ENCODE results near the gene PAPPA2.
"Not testable (repeated sequence)": the region's sequence is repeated elsewhere in the genome, so short reads cannot be mapped to it uniquely, and the experiment has no call there.

The PAPPA2 gene

DNA sequence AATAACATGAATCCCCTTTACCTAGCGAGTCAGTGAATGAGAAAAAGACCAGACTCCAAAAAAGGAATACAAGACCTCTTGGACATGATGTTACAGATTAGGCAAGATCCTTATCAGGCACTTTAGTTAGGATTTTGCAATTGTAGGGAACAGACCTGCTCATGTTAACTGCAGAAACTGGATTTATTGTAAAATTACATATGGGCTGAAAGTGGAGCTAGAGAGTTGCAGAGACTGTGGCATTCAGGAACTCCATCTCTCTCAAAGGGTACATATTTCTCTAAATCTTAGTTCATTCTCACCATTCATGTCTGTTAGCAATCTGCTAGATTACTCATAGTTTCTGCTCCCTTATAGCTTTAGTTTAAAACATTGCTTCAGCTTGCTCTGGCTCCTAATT, 142.2 kb downstream of the PAPPA2 start:
- DNase-seq: no peak

DNA sequence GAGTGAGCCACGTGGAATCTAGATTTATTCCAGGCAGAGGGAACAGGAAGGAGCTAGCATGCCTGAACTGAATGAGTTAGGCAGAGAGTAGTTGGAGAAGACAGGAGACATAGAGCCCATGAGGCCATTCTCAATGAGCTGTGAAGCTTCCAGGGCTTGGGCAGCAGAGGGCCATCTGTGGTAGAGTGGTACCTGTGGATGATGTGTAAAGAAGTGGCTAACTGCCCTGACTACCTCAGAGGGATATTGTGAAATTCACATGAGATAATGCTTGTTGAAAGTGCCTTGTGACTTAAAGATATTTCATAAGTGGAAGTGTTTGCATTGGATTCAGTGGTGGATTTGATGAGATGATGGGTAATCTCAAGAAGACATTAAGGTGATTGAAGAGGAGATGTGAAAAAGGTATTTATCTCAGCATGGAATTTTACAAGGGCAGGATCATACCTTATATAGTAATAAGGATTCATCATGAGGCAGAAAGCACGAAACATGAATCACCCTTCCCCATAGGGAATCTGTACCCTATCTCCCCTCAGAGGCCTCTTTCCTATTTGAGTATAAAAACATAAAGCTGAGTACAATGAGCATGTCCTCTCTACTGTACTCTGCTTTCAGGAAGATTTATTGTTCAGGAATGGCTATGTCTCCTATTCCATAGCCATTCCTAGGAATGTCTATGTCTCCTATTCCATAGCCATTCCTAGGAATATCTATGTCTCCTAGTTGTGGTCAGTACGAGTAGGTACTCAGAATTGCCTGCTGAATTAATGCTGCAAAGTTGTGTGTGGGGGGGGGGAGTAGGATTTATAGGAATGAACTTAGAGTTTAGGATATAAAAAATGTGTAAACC, 146.8 kb downstream of the PAPPA2 start:
- DNase-seq: no peak

DNA sequence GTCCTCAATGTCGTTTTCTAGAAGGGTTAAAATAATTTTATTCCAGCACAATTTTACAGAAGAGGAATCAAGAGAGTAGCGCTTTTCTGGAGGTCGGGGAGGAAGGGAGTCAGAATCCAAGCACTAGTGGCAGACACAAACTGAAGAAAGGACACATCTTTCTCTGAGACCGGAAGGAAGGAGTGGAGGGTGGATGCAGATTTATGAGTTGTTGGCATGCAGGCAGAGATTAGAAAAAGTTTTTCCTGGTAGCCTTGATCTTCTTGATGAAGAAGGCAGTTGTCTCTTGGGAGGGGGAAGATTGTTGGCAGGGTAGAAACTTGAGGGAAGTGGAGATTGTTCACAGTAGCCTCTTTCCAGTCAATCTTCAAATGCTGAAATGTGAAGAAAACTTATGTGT, 149.8 kb downstream of the PAPPA2 start:
- no peak for DNase-seq

DNA sequence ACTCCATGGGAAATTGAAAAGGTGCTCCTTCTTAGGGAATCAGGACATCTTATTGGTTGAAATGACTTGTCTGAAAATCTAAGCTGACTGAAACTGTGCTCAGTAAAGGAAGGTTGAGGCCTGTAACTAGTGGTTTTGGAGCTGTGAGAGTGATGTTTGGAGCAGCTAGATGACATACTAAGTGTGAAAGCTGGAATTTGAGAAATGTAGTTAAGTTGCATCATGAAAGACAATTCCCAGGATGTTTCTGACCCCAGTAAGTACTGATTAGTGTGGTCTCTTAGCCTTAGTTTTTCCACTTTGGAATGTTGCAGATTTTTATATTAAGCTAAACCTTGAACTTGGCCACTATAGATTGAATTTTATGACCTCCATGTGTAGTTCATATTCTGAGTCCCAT, 154.9 kb downstream of the PAPPA2 start:
- DNase-seq: no peak

DNA sequence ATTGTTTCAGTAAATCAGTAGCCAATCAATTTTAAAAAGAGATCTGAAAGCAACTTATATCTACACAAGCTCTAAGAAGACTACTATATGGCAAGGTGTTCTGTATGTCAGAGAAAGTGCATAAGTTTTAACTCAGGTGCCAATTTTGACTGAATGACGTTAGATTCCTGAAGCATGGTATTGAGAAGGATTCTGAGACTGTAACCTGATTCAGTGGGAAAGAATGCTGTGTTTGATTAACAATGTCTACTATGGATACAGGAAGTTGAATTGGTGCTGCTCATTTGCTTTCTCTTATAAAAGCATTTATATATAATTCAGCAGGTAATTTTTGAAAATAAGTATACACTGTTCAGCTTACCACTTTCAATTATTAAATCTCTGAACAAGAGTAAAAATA, 156.3 kb downstream of the PAPPA2 start:
- no peak for DNase-seq

DNA sequence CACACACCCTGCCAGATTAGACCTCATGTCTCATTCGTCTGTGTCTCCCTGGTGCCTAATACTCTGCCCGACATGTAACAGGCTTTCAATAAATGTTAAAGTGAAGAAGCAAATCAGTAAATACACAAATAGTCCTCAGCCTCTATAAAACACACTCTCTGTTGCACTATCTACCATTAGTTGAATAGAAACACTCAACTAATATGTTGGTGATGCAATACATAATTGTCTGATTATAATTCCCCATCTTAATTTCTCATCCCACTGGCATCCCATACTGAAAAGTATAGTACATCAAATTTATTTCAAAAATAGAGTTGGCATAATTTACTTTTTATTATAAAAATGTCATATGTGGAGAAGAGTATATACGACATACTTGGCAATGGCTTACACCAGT, 162.4 kb downstream of the PAPPA2 start:
- no peak for DNase-seq

DNA sequence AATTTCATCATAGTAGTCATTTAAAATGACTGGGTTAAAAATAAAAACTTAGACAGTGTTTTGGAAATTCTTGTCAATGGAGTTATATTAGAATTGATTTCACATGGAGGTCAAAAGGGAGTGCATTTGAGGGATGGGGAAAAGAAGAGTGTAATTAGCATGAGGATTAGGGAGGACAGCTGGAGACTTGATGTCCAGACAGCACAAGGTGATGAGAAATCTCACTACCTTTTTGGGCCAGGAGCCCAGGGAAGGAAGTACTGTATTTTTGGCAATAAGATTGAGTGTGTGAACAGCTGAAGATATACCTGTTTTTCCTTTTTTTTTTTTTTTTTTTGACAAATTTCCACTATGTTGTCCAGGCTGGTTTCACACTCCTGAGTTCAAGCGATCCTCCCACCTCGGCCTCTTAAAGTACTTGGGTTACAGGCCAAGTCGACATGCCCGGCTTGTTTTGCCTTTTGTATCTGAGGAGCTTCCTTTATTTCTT, 163.6 kb downstream of the PAPPA2 start:
- DNase-seq: no peak

DNA sequence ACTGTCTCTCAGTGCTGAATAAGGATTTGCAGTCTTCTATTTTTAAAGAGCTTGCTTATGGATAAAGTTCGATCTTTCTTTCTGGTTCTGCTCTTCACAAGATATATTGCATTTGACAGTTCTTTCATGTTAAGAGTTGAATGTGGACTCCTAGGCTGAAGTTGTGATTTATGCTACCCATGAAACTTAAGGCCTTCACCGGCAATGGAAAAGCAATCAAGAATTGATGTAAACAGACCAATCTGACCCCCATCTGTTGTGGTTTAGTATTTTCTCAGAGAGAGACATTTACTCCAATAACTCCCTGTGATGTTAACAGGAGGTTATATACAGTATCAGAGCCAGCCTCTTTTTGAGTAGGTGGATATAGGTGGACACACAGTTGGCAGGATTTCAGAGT, 165.8 kb downstream of the PAPPA2 start:
- DNase-seq: peak; percentile 10

DNA sequence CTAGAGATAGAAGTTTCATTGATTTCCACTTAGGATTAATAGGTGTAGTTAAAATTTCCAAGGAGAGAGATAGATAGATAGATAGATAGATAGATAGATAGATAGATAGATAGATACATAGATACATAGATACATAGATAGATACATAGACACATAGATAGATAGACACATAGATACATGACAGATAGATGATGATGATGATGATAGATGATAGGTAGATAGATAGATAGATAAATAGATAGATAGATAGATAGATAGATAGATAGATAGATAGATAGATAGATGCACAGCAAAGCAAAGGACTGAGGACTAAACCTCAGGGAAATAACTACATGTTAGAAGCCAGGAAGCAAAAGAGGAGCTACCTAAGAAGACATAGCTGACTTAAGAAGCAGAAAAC, 171.8 kb downstream of the PAPPA2 start:
- not testable (repeated sequence) for DNase-seq

DNA sequence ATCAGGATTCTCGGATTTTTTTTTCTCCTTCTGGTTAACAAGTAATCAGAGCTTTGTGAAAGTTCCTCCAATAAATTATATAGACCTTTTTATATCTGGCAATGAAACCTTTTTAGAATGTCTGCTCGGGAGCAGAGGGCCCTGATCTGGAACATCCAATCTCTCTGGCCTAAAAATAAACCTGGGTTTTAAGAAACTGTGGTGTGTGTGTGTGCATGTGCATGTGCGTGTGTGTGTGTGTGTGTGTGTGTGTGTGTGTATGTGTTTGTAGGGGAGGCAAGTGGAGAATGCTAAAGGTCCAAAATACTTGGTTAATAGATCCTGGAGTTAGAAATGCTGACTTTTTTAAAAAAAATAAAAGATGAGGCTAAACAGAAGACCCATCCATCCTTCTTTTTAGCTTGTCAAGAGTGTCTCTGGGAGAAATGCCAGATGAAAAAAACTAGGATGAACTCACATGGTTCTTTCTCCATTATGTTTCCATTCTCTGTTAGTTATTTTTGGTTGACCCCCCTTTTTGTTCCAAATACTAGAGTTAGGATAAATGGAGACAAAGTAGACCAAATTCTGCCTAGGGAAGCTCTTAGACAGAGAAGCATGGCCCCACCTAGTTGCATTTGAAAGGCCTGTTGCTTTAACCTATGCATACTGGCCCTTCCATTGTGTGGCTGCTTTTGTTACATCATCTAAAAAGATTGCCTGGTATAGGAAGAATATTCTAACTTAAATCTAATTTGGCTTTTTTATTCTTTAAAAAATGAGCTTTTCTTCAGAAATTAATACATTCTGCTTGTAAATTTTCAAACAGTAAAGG, 175.9 kb downstream of the PAPPA2 start:
- no peak for DNase-seq

DNA sequence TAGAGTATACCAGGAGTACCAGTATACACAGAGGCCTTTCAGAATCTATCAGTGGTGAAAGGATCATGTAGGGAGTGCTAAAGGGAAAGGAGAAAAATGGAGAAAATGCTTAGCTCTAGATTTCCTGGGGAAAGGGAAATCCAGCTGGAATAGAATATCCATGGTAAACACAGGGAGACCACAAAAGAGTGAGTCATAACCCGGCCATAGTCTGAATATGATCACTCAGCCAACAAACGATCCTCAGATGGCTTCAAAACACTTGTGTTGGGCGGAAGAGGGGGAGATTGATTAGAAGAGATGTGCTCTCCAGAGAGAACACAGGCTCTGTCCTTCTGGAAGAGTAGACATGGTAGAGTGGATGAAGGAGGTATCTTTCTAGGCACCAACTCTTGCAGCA, 180.6 kb downstream of the PAPPA2 start:
- DNase-seq: no peak

DNA sequence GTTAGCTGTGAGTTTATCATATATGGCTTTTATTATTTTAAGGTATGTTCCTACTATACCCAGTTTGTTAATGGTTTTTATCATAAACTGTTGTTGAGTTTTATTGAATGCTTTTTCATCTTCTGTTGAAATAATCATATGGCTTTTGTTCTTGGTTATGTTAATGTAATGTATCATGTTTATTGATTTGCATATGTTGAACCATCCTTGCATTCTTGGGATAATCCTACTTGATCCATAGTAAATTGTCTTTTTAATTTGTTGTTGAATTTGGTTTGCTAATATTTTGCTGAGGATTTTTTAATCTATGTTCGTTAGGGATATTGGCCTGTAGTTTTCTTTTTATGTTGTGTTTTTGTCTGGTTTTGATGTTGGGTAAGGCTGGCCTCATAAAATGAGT, 185.6 kb downstream of the PAPPA2 start:
- DNase-seq: no peak

DNA sequence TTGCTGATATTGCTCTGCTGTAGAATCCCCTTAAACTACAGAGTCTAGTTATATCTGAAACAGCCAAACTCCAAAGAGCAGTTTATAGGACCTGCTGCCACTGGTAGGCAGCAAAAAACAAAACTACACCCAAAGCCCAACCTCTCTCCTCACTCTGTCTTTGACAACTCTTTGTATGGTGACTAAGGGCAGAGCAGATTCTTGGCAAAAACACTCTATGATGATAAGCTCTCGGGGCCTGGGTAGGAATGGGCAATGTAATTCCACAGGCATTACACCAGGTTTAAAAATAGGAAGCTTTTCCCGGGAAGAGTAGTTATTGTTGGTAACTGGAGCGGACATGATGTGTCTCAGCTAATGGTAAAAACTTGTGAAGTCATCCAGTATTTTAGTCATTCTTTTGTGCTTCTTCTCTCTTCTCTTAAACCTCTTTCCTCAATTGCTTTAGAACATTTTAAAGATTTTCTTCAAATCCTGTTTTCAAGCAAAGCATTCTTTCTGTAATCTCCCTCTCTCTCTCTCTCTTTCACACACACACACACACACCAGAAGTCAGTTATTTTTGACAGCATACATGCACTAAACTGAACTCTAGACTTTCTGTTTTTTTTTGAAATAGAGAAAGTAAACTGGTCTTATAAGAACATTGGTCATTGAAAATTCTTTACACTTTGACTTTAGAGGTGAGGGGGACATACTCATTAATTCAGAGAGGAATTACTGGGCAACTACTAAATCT, 193.5 kb downstream of the PAPPA2 start:
- peak; percentile 3 for DNase-seq

DNA sequence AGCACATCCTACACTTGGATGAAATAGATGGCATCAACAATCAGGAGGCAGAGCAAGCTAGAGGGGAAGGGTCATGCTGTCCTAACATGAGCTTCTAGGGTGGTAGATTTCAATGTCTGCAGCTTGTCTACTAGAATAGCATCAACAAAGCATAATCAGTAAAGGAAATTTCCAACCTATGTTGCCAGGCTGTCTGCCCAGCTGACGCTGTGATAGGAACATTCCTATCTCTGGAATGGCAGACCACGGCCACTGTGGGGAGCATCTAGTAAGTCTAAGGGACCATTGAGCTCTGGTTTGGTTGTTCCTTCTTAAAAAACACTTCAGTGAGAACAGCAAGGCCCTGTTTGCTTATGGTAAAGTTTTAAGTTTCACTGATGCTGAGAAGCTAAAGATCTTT, 206.8 kb downstream of the PAPPA2 start:
- DNase-seq: no peak

DNA sequence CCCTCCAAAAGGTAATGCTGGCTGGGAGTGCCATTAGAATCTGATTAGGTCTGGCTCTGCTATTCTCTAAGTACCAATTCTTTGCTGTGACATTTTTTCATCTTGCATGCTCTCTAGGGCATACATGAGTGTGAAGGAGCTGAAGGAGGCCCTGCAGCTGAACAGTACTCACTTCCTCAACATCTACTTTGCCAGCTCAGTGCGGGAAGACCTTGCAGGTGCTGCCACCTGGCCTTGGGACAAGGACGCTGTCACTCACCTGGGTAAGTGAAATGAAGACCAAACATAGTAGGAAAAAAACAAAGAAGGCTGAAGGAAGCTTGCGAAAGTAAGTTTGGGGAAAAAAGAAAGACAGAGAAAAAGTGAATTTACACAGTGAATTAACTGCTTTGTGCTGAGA, 207.9 kb downstream of the PAPPA2 start:
- no peak for DNase-seq

DNA sequence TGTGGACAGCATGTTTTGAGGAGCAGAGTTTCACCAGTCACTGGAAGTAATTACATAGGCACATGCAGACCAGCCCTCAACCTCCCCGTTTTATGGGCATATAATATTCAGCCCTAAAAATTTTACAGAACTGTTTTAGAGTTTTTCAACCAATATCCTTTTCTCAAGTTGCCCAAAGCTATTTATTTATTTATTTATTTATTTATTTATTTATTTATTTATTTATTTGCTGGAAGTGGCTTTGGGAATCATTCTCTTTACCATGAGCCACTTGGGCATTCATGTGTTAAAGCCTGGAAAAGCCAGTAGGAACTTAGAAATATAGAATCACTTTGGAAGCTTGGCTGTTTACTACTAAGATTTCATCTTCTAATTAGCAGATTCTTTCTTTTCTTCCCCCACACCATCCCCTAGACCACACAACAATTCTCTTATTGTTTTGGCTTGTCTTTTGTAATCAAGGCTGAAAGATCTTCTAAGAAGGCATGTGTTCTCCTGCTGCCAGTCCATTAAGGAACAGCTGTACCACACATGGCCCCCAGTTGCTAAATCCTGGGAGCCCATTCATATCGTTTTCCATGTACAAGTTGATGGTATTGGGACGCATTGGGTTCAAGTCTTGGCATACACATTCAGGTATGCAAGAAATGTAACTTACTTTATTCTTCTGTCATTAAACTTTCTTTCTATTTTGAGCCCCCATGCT, 220.0 kb downstream of the PAPPA2 start:
- no peak for DNase-seq

DNA sequence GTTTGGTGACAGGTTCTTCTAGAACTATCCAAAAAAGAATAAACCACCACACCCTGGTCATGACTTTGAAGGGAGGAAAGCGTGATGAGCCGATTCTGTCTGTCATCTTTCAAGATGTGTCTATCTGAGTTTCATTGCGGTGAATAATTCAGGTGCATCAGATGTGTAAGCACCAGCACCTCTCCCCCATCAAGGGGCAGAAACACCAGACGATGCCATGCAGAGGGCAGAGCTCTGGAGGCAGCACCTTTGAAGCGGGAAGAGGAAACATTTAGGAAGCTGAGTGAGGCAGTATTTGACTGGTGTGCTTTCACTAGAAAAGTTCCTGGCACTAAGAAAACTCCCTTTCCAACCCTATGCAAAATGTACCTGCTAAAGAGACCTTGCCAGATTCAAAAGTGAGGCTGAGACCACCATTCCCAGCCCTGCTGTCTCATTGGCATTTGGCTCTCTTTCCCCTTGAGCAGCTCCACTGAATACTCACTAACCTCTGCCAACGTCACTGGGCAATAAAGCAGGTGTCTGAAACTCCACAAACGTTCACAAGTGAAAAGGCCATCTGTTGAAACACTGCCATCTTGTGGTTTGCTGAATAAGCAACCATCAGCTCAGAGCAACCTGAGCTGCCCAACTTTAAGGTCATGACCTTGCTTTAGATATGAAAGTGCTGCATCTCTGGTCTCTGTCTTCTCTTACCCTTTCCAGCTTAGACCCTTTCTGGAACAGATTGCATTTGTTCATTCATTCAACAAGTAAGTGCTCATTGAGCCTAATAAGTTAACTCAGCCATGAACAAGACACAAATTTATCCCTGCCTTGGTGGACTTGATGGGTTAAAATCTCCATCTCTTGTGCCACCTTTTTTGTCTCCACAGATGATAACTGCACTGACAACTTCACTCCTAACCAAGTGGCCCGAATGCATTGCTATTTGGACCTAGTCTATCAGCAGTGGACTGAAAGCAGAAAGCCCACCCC, 228.6 kb downstream of the PAPPA2 start:
- DNase-seq: peak; percentile 90

DNA sequence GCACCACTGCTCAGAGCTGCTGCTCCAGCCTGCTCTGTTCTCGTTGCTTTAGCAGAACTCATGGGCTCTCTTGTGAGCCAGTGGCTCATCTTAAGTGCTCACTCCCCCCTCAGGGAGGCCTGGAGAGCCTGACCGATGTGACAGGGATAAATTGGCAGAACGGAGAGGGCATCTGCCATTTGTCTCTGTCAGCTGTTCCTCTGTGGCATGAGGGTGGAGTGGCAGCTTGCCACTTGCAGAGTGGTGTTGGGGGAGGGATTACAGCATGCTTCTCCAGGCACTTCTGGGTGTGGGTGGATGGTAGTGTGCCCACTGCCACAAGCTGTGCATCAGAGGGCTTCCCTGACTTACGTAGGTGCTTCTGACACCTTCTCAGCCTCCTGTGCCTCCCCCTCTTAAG, 229.5 kb downstream of the PAPPA2 start:
- DNase-seq: peak; percentile 83

DNA sequence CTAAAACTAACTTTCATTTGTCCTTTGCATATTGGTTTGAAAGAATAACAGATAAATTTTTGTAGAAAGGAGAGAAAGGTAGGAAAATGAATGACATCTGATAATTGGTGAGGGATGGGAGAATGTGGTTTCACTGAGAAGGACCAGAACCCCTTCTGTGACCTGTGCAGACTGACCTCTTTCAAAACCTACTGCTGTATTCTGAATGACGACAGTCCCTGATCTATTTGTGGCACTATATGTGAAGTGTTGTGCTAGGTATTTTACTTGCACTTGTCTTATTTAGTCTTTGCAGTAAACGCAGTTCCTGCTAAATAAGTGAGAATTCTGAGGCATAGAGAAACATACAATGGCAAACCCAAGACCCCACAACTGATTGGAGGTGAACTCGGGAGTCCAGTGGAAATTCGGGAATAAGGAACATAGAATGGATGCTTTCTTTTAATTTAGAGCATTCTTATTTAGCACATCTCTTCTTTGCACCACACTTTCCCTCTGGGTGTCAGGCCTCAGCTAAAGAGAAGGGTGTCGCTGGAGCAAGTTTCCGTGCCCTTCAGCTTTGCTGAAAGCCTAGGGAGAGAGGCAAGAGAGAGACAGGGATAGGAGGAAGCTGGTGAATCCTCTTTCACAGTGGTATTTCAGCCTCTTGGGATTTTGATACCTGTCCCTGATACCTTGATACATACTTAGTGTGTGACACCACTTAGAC, 230.2 kb downstream of the PAPPA2 start:
- no peak for DNase-seq

DNA sequence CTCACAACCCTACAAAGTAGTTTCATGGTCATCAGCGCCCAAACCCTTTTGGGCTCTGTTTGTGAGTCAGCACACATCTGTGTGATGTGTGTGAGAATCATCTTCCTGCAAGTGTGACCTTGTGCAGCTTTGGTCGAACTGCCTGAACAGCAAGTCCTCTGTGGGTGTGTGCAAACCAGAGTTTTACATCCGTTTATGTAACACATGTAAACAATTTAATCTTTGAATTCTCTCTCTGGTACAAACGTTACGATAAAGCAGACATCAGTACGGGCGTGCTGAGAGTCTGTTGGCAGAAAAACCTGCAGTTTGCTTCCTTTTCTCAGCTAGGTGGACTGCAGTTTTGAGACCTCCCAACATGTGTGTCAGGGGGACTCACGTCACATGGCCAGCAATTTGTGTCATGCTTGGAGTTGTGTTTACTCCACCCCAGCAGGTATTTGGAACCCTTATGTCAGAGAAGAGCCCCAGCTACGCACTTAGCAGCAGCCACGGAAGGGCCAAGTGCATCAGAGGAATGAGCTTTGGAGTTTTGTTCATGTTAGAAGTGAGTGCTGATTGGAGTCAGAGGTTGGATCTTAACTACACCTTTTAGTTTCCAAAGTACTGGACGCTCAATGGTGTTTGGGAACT, 230.8 kb downstream of the PAPPA2 start:
- DNase-seq: no peak
